Smooth muscle cell (in vitro differentiated cells): ENCODE results near the gene PTPRZ1. TPM values are rescaled to one million over a fixed set of nuclear protein-coding genes. Genes with fewer than 3 reads are reported as not detected.

ENCODE experiments used
- DNase-seq: peaks from one replicate; lab custom pipeline; 2025; ENCODE audit not compliant: unreplicated experiment; lab: John Stamatoyannopoulos, UW
- H2AFZ ChIP-seq: fragments of 200-600 bp; sonication (generic); 2 replicates; pipeline ENCODE4 v1.6.0; 2016; ENCODE audit warnings: antibody characterized with exemption, low read depth, mild to moderate bottlenecking
- H3F3A ChIP-seq: fragments of 200-600 bp; sonication (generic); 2 replicates; pipeline ENCODE4 v1.6.0; 2017; ENCODE audit warnings: antibody characterized with exemption, low read depth
- H3K27ac ChIP-seq: fragments of 200-600 bp; sonication (generic); 2 replicates; pipeline ENCODE4 v1.5.1; 2016; ENCODE audit warnings: low read depth, mild to moderate bottlenecking
- H3K27me3 ChIP-seq: fragments of 200-600 bp; sonication (generic); 2 replicates; pipeline ENCODE4 v1.6.1; 2016; ENCODE audit warnings: low read depth, mild to moderate bottlenecking
- H3K36me3 ChIP-seq: fragments of 200-600 bp; sonication (generic); 2 replicates; pipeline ENCODE4 v1.5.1; 2016; ENCODE audit warnings: low read depth
- H3K4me1 ChIP-seq: fragments of 200-600 bp; sonication (generic); 2 replicates; pipeline ENCODE4 v1.5.1; 2016; ENCODE audit warnings: low read depth
- H3K4me2 ChIP-seq: fragments of 200-600 bp; sonication (generic); 2 replicates; pipeline ENCODE4 v1.6.0; 2016; ENCODE audit warnings: mild to moderate bottlenecking
- H3K4me3 ChIP-seq: fragments of 200-600 bp; sonication (generic); 2 replicates; pipeline ENCODE4 v1.5.1; 2016; ENCODE audit warnings: mild to moderate bottlenecking
- H3K79me2 ChIP-seq: fragments of 200-600 bp; sonication (generic); 2 replicates; pipeline ENCODE4 v1.6.0; 2016; ENCODE audit warnings: low read depth, mild to moderate bottlenecking
- H3K9ac ChIP-seq: fragments of 200-600 bp; sonication (generic); 2 replicates; pipeline ENCODE4 v1.6.0; 2016; ENCODE audit warnings: low read depth
- H3K9me3 ChIP-seq: fragments of 200-600 bp; sonication (generic); replicated peaks from 2 replicates; pipeline ENCODE4 v1.5.1; 2016; ENCODE audit warnings: low read depth
- H4K20me1 ChIP-seq: fragments of 200-600 bp; sonication (generic); 2 replicates; pipeline ENCODE4 v1.6.0; 2016; ENCODE audit warnings: low read depth
- CTCF ChIP-seq: fragments of 200-600 bp; sonication (generic); IDR thresholded peaks from 2 replicates; pipeline ENCODE4 v1.5.1; 2017; ENCODE audit warnings: borderline replicate concordance, mild to moderate bottlenecking, antibody characterized with exemption; ENCODE audit not compliant: insufficient read depth, poor library complexity, severe bottlenecking
- WGBS: methylation state at CpG from one replicate; pipeline ENCODE4 v1.1.7; 2016; ENCODE audit warnings: low lambda C conversion rate; 5-methylcytosine and 5-hydroxymethylcytosine counted together
- polyA plus RNA-seq: library from polyadenylated mRNA; unstranded; fragments of >200 nt; fragmentation: Nextera tagmentation; extraction: Ambion mirVana; gene quantifications from 2 replicates; pipeline ENCODE4 v1.2.1, GENCODE V29; 2016
- total RNA-seq: library from RNA; depleted of rRNA; stranded (reverse); fragments of >200 nt; gene quantifications from 2 replicates; pipeline ENCODE4 v1.2.3, GENCODE V29; 2014

PTPRZ1 gene
- total and polyA plus RNA-seq, 2 experiments from 2014 or later, result 0.56 to 3.1 TPM

GRCh38 chr7:121909716-121910345 is 36.9 kb downstream of the PTPRZ1 start:
- Histone ChIP-seq H3K4me1 (peaks cover 6% of the 10 kb centered on the region), H3K4me2 (no peak overlapping the region), H3K9ac (no peak overlapping the region), H3K36me3 (no peaks in the 10 kb centered on the region), H3F3A (no peaks in the 10 kb centered on the region), H3K27ac (no peak overlapping the region), H3K4me3 (no peak overlapping the region), H3K79me2 (no peaks in the 10 kb centered on the region), H4K20me1 (no peaks in the 10 kb centered on the region), H2AFZ (no peak overlapping the region), H3K27me3 (no peaks in the 10 kb centered on the region), H3K9me3 (no peaks in the 10 kb centered on the region)
- 92% methylated on average over 3 of the region's 3 CpGs for WGBS
- no peak for DNase-seq
- TF ChIP-seq CTCF, result no peak

GRCh38 chr7:121913947-121914675 is 41.1 kb downstream of the PTPRZ1 start:
- Histone ChIP-seq H3K27ac (no peak overlapping the region), H3K79me2 (no peaks in the 10 kb centered on the region), H3F3A (no peaks in the 10 kb centered on the region), H3K4me3 (no peak overlapping the region), H3K36me3 (no peaks in the 10 kb centered on the region), H3K9ac (no peak overlapping the region), H3K4me2 (no peak overlapping the region), H4K20me1 (no peaks in the 10 kb centered on the region), H3K9me3 (no peaks in the 10 kb centered on the region), H3K27me3 (no peaks in the 10 kb centered on the region), H2AFZ (no peak overlapping the region), H3K4me1 (peaks cover 6% of the 10 kb centered on the region)
- 86% methylated on average over 8 of the region's 8 CpGs for WGBS
- DNase-seq, result no peak
- TF ChIP-seq CTCF, result no peak

DNA sequence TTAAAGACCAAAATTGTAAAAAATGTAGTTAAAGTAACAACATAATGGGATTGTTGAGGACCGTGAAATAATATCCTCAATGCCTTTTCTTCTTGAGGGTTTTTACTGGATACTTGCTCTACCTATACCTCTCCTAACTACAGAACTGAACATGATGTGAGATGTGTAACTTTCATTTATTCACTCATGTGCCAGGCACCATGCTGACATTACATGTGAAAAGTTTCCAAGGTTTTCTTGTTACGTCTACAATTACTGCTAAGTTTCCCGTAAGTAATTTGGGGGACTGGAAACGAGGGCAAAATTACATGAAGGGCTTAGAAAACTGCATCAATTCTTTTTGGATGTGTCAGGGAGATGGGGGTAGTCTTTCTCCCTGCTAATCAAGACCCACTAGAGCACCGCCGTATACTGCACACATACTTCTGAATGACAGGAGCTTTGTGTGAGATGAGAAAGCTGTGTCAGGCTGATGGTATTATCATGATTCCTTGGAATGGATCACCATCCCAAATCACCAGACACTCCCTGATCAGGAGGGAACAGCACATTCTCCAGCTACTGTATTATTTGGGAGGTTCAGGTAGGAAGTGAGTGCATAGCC is 41.8 kb downstream of the PTPRZ1 start:
- no peak for DNase-seq
- Histone ChIP-seq H2AFZ (no peak overlapping the region), H3K9me3 (no peaks in the 10 kb centered on the region), H3K4me3 (no peak overlapping the region), H3K36me3 (no peaks in the 10 kb centered on the region), H3K79me2 (no peaks in the 10 kb centered on the region), H3K4me1 (peaks cover 11% of the 10 kb centered on the region), H4K20me1 (no peaks in the 10 kb centered on the region), H3F3A (no peaks in the 10 kb centered on the region), H3K4me2 (no peak overlapping the region), H3K9ac (no peak overlapping the region), H3K27me3 (no peaks in the 10 kb centered on the region), H3K27ac (no peak overlapping the region)
- WGBS, result 83% methylated on average over 6 of the region's 6 CpGs
- no peak for TF ChIP-seq CTCF
